ENCODE measurements around the gene CYSLTR1.

CYSLTR1 gene

DNA sequence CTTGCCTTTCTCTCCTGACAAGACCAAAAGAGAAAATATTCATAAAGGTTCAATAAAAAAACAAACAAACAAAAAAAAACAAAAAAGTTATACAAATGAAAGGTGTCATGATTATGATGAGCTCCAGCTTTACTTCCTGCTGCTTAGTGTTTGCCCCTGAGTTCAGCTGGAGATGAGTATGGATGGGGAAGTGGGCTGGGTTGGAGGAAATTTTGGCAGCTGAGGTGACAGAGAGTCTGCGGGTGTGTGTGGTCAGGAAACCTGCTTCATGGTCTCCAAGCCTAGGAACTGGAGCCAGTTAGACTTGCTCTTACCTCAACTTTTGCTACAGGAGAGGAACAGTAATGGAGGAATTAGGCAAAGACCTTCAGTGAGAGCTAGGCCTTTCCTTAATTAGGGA lies 4.3 kb upstream of the CYSLTR1 start:
- no peak for TF ChIP-seq CTCF (IDR thresholded peaks at IDR 0.05; ENCODE audit: control insufficient read depth, insufficient read depth, low read depth, low read length, missing control alignments)
- H3K4me3 ChIP-seq (ENCODE audit: control insufficient read depth, low read depth, low read length): no peak overlapping the region
- DNase-seq (ENCODE audit: low read depth): no peak

- H3K4me3 ChIP-seq (ENCODE audit: control insufficient read depth, low read depth, low read length): no peak overlapping the region
- no peak for TF ChIP-seq CTCF (IDR thresholded peaks at IDR 0.05; ENCODE audit: control insufficient read depth, insufficient read depth, low read depth, low read length, missing control alignments)
Measured at GRCh38 chrX:78330540-78330939, 3.1 kb upstream of the CYSLTR1 start.

GRCh38 chrX:78330068-78330467 lies 2.7 kb upstream of the CYSLTR1 start:
- no peak for DNase-seq (ENCODE audit: low read depth)
- no peak overlapping the region for H3K4me3 ChIP-seq (ENCODE audit: control insufficient read depth, low read depth, low read length)
- no peak for TF ChIP-seq CTCF (IDR thresholded peaks at IDR 0.05; ENCODE audit: control insufficient read depth, insufficient read depth, low read depth, low read length, missing control alignments)

More at GRCh38 chrX:78330540-78330939, 3.1 kb upstream of the CYSLTR1 start:
- no peak for DNase-seq (ENCODE audit: low read depth)

DNA sequence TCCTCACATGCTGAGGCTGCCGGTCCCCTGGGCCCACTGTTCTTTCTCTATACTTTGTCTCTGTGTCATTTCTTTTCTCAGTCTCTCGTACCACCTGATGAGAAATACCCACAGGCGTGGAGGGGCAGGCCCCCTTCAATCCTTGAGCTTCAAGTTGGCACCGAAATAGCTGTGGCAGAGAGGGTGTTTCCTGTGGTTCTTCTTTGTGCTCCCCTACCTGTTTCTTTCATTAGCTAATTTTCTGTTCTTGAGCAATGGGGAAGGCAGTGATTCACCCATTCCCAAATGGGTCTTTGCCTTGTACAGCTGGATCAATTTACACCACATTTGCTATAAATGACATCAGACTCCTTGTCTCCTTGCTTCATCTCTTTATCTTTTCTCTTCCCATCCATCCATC lies 2.1 kb upstream of the CYSLTR1 start:
- DNase-seq (ENCODE audit: low read depth): no peak
- H3K4me3 ChIP-seq (ENCODE audit: control insufficient read depth, low read depth, low read length): no peak overlapping the region
- no peak for TF ChIP-seq CTCF (IDR thresholded peaks at IDR 0.05; ENCODE audit: control insufficient read depth, insufficient read depth, low read depth, low read length, missing control alignments)

DNA sequence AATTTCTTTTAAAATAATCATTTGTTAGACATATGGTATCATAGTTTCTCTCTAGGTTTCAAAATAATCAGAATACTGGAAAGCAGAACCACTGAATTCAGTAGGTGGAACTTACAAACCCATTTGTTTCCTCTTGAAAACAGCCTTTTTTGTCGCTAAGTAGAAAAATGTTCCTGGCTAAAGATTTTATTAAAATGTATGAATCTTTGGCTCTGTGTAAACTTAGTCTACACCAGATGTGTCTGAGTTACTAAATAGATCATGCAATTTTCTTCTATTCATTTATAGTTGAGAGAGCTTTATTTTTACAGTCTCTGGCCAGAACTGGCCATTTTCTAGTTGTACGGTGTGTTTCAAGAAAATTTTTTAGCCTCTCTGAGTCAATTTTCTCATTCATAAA lies 1.0 kb downstream of the CYSLTR1 start:
- TF ChIP-seq CTCF (IDR thresholded peaks at IDR 0.05; ENCODE audit: control insufficient read depth, insufficient read depth, low read depth, low read length, missing control alignments): no peak
- H3K4me3 ChIP-seq (ENCODE audit: control insufficient read depth, low read depth, low read length): no peak overlapping the region
- no peak for DNase-seq (ENCODE audit: low read depth)

DNA sequence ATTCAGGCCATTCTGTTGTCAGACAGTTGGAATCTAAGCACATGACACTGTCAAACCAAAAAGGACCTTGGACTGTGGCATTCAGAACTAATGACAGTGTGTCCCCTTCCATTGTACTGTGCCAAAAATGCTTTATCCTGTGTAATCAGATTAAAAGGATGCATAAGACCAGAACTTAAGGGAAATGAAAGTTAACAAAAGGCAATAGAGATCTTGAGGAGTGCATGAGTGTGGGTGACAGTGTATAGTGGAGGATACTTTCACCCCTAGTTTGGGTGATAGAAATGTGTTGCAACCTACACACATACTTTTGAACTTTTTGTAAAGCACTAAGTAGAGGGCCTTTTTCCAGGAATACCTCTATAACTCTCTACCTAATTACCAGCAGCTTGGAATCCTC lies 4.5 kb downstream of the CYSLTR1 start:
- no peak overlapping the region for H3K4me3 ChIP-seq (ENCODE audit: control insufficient read depth, low read depth, low read length)
- no peak for DNase-seq (ENCODE audit: low read depth)
- no peak for TF ChIP-seq CTCF (IDR thresholded peaks at IDR 0.05; ENCODE audit: control insufficient read depth, insufficient read depth, low read depth, low read length, missing control alignments)

GRCh38 chrX:78321809-78322208 lies 5.6 kb downstream of the CYSLTR1 start:
- TF ChIP-seq CTCF (IDR thresholded peaks at IDR 0.05; ENCODE audit: control insufficient read depth, insufficient read depth, low read depth, low read length, missing control alignments): no peak
- H3K4me3 ChIP-seq (ENCODE audit: control insufficient read depth, low read depth, low read length): no peak overlapping the region
- DNase-seq (ENCODE audit: low read depth): no peak
